AML-193 (cell line): ENCODE measurements around the gene CHST10.
"Not testable (repeated sequence)": the region's sequence is repeated elsewhere in the genome, so short reads cannot be mapped to it uniquely, and the experiment has no call there.

Source experiments
- DNase-seq, 2 experiments: peaks; one replicate each; lab custom pipeline; 2025; lab: John Stamatoyannopoulos, UW

Gene CHST10

DNA sequence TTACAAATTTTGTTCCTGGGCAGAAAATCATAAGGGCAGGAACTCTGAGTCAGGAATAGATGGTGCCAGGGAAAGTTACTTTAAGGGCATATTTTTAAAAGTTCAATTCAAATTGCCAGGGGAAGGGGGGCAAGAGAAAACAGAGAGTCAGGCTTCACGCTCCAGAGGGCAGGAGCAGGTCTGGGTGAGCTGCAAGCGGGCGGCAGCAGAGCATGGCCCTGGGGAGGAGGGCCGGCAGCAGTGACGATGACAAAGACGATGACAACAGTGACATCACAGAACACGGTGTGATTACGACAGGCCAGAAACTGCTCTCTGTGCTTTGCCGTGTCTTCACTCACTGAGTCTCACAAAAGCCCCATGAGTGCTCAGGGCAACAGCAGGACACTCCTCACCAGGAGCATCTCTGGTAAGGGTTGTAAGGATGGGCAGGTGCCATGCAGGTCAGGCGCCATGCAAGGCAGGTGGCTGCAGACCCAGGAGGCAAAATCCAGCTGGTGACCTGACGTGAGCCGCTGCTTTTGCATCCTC, 23.3 kb downstream of the CHST10 start:
- no peak for DNase-seq

DNA sequence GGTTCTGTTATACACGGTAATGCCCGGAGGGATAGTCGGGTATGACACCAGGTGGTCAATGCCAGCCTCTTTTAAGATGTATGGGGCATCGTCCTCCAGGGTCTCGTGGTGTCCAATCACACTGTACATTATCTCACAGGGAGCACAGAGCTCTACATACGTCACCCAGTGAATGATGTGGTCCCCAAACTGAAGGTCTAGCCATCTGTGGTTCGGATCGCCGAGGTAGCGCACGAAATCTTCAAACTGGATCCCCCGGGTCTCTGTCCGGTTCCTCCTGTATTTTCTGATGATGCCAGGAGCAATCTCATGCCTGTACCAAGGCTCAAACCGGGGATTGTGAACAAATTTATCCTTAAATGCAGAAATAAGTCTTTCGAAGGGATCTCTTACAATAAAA, 24.1 kb downstream of the CHST10 start:
- DNase-seq = no peak

DNA sequence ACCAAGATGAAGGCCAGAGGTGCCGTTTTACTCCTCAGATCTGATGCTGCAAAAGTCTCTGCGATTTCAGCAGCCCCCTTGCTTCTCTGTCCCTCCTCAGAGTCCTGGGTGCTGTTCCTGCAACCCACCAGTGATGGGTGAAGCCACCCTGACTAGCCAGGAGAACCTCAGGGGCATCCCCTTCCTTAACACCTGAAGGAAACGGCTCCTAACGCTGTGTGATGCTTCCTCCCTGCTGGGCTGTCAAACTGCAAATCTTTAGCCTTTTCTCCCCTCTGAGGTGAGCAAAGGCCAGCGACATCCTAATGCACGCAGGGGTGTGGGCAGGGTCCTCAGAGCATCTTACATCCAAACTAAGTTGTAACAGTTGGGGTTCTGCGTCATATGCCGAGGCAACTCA, 24.8 kb downstream of the CHST10 start:
- no peak for DNase-seq

DNA sequence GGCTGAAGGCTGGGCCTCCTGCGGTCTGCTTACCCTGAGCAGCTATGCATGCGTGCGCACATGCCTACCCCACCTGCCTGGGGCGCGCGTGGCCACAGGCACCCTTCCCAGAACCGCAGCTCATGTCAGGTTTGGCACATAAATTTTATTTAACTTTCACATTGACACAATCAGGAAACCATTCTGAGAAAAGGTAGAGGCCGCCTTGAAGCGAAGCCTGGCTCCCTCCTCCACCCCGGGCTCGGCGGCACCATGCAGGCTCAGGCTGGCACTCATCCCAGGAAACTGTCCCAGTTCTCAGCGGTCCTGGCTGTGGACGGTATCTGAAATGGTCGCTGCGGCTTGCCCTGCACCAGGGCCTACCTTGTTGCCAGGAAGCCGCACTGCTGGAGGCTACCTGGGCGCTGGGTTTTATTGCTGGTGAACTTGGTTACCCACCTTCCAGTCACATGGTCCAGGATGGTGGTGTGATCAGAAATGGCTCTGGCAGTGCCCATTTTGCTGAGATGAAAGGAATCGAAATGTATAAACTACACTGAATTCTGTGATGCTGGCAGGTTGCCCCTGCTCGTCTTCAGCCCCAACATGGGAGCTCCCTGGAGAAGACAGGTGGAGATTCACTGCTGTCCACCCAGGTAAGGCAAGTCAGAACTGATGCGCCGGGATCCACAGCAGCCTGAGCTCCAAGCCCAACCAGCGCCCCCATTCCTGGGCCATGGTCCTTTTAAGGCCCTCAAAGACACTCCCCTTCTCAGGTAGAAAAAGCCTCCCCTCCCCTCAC, 25.5 kb downstream of the CHST10 start:
- no peak for DNase-seq

DNA sequence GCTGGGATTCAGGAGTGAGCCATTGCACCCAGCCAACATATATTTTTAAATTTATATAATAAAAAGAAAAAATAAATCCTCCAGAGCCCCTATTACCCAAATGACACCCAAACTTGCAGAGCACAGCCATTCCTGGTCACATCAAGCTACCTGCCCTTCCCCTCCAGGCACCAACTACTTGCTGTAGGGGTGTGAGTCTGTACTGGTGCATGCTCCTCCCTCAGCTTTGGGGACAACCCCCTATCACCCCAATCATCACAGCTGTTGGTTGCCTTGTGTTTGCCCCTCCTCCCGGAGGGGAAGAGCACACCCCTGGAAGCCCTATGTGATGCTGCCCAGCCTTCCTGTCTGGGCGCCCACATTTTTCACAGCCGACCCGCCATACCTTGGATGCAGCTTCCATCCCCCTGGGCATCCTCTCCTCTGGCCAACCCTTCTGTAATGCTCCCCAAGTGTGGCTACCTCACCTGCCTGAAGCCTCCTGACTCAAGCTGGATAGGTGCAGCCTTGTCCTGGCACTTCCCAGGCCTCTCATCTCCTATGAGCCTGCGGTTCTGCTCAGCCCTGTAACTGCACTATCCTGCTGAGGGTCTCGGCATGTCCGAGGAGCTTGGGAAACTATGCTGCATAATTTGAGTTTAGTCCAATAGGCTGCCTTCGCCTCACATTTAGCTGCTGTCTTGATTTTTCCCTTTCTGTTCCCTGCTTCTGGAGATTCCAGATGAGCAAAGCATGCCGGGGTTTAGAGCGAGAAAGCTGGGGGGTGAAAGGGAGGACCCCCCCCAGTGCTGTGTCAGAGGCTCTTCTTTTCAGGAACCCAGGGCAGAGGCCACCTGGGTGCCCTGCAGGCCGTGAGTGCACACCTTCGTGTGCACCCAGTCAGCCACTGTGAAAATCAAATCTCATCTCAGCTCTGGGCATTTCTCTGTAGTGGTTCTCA, 27.2 kb downstream of the CHST10 start:
- no peak for DNase-seq

DNA sequence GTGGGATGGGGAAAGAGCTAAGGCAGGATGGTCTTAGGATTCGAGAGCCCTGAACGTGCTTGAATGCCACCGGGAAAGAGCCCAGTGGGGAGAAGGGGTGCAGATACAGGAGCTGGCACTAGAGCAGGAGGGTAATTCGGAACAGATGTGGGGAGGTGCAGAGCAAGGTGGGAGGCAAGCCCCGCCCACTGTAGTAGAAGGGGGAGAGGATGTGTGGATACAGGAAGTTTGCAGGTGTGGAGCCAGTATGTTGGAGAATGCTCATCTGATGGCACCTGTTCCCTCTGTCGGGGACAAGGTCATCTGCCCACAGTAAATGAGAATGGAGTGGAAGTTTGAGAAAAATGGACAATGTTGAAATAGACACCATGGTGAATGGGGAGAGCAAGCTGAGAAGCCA, 28.8 kb downstream of the CHST10 start:
- no peak for DNase-seq

DNA sequence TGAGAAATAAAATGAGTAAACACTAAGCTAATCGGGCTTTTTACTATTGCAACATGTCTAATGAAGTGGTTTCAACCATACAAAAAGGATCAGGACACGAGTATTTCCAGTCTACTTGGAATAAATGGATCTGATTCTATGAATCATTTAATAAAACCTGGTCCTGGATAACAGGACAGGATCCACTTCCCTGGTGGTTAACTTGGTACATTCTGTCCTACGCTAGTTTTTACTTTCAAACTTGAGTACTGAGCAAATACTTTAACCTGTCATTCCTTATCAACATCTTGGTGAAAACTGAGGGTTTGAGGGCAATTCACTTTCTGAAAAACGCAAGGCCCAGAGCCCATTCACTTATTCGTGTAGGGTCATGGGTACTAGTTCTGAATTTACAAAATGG, 33.5 kb downstream of the CHST10 start:
- no peak for DNase-seq

DNA sequence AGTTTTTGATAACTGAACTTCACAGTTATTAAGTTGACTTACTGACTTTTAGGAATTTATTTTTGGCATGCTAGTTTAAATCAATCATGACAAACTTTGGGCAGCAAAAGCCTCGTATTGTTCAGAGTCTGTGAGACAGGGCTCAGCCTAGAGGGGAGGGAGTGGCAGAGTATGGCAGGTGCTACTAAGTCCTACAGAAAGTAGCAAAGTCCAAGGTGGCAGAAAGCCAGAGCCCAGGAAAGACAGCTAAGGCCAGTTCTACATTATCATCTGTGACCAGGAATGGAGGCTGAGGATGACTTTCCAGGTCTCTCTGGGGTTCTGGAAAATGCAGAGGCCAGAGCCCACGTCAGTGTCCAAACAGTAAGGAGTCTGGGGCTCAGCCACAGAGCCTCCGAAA, 34.2 kb downstream of the CHST10 start:
- no peak for DNase-seq

DNA sequence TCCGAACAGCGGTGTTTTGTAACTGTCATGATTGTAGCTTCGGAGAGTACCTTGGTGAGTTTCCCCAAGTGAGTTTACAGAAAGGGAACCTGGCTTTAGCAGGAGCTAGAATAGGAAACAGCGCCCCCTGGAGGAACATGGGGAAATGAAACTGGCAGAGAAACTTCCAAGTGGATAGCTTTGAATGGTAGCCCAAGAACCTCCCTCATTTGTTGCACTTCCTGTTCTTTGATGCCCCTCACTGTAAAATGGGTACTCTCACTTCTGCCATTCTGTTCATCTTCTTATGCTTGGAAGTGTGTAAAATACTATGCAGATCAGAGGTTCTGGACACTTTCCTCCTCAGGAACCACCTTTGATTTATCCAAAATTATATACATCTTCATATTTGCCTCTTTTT, 36.2 kb downstream of the CHST10 start:
- peak; percentile 66 to 71 for DNase-seq

DNA sequence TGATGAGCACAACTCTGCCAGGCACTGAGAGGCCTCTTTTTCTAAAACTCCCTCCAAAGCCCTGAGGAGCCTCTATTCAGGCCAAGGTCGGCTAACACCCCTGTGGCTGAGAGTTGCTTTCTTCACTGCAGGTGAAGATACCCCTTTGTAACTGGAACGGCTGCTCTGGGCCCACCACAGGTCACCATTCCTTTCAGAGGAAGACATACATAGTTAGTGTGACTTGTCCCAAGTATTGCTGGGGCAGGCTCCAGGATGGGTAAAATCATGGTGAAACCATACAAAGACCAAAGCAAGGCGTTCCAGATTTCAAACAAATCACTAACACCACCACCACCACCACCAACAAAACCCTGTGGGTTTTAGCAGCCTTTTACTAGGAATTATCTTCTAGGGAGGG, 36.8 kb downstream of the CHST10 start:
- no peak for DNase-seq

DNA sequence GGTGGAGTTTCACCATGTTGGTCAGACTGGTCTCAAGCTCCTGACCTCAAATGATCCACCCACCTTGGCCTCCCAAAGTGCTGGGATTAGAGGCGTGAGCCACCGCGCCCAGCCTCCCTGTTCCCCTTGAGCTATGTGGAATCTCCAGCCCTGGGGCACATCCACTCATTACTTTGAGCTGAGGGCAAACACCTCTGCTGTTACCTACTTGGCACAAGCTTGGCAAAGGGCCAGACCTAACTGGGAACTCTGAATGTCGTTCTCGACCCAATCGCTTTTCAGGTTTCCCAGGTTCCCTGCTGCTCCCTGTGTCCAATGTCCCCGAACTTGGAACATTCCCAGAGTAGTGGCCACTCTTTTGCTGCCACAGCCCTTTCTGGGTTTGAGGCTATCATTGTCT, 40.6 kb downstream of the CHST10 start:
- DNase-seq = no peak

DNA sequence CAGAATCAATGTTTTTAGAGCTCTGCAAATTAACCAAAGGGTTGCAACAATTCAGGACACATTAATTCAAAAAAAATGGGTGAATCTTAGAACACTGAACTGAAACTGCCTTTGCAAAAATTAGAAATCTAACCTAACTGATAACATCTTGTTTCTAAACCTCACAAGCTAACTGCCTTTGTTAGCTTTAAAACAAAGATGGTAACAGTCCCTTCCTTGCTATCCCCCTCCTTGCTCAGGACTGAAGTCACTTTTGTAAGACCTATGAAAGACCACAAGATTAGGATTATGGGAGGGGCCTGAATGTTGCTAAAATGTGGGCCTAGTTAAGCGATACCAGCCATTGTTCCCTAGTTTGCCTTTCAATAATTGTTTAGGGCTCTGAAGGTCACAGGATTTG, 50.3 kb downstream of the CHST10 start:
- DNase-seq = no peak

DNA sequence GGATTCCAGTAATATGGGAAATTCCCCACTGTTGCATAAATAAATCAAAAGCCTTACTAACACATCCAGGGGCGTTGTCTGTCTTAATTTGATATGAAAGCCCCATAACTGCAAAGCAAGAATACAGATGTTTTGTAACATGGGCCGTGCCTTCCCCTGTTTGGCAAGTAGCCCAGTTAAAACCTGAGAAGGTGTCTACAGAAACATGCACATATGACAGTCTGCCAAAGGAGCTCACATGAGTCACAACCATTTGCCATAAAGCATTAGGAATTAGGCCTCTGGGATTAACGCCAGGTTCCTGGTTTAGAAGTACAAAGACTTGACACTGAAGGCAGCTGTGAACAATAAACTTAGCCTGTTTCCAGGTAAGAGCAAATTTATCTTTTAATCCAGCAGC, 52.0 kb downstream of the CHST10 start:
- no peak for DNase-seq

DNA sequence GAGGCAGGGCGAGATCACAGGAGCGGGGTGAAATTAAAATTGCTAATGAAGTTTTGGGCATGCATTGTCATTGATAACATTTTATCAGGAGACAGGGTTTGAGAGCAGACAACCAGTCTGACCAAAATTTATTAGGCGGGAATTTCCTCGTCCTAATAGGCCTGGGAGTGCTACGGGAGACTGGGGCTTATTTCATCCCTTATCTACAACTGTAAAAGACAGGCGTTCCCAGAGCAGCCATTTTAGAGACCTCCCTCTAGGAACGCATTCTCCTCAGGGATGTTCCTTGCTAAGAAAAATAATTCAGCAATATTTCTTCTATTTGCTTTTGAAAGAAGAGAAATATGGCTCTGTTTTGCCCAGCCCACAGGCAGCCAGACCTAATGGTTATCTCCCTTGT, 55.2 kb downstream of the CHST10 start:
- DNase-seq = not testable (repeated sequence)

DNA sequence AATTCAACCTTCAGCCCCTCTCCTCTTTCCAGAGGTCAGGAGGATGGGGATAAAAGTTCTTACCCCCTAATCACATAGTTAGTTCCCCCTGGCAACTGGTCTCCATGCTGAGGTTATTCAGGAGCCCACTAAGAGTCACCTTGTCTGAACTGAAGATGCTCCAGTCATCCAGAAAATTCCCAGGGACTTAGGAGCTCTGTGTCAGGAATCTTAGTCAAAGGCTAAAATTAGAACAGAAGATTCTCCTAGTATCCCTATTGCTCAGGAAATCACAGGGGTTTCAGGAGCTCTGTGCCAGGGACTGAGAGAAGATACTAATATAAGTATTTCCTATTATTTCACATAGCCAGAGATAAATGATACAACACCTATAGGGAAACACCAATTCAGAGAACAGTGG, 57.9 kb downstream of the CHST10 start:
- DNase-seq = no peak

DNA sequence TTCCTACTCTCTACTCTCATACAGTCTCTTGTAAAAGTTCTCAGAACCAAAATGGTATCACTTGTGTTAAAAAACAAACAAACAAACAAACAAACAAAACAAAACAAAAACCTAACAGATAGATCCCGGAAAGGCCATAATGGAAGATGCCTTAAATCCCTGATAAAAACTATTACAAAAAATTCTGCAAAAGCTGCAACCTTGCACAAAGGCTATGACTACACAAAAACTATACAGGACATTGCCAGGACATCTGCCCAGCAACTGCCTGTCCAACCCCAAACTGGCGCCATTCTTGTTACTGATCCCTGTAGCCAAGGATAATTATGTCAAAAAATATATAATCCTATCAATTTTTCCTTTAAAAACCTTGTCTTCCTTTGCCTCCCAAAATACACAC, 58.9 kb downstream of the CHST10 start:
- no peak for DNase-seq

DNA sequence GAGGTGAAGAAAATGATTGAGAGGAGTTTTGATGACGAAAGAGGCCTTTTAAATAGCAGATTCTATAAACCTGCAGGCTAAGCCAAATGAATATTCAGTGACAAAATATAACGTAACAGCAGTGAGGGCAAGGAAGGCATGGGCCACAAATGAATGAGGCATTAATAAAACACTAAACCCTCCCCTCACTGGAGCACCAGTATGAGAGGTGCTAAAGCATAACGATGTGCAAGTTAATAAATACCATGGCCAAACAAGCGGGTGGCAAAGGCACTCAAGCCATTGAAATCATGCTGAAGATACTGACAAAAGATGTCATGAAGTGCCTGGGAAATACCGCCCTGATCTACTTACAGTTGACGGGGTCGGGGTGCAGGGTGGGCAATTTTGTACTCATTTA, 64.9 kb downstream of the CHST10 start:
- no peak for DNase-seq

DNA sequence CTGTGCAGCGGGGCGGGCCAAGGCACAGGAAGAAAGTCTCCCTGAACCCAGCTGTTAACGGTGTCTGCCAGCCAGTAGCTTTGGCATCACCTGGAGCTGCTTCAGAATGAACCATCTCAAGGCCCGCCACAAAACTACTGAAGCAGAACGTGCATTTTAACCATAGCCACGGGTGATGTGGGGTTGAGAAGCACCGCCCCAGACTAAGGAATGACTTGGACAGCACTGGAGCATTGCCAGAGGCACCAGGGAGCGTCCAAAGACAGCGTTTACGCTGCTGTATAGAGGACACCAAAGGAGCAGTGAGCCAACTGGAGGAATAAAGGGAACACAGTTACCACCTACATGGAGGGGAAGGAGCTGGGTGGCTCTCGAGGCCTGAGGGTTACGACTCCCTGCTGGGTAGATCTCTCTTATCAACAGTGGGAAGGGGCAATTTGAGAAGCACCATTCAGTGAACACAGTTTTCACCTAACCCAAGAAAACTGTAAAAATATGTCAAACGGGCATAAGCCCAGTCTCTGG, 66.7 kb downstream of the CHST10 start:
- no peak for DNase-seq

DNA sequence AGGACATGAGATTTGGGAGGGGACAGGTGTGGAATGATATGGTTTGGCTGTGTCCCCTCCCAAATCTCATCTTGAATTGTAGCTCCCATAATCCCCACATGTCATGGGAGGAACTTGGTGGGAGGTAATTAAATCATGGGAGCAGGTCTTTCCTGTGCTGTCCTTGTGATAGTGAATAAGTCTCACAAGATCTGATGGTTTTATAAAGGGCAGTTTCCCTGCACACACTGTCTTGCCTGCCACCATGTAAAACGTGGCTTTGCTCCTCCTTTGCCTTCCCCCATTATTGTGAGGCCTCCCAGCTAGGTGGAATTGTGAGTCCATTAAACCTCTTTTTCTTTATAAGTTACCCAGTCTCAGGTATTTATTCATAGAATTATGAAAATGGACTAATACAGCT, 72.3 kb downstream of the CHST10 start:
- not testable (repeated sequence) for DNase-seq

DNA sequence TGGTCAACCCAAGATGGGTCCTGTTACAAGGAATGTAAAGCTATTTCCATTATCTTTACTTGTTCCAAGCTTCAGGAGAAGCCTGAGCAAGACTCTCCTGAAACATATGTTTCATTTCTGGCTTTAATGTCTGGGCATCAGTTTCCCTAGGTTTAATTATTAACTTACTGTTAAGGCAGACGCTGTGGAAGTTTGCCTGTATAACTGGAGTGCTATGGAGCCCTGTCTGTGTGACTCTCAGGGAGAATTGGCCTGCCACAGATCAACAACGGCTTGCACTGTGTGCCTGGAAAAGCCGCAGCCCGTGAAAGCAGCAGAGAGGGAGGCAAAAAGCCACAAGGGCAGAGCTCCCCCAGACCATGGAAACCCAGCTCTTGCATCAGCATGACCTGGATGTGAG, 73.0 kb downstream of the CHST10 start:
- no peak for DNase-seq

DNA sequence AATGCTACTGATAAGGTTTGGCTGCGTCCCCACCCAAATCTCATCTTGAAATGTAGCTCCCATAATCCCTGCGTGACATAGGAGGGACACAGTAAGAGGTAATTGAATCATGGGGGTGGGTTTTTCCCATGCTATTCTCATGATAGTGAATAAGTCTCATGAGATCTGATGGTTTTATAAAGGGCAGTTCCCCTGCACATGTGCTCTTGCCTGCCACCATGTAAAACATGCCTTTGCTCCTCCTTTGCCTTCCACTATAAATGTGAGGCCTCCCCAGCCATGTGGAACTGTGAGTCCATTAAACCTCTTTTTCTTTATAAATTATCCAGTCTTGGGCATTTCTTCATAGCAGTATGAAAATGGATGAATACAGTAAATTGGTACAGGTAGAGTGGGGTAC, 75.0 kb downstream of the CHST10 start:
- not testable (repeated sequence) for DNase-seq
